ENCODE measurements around the gene DLGAP4.

DLGAP4 gene

DNA sequence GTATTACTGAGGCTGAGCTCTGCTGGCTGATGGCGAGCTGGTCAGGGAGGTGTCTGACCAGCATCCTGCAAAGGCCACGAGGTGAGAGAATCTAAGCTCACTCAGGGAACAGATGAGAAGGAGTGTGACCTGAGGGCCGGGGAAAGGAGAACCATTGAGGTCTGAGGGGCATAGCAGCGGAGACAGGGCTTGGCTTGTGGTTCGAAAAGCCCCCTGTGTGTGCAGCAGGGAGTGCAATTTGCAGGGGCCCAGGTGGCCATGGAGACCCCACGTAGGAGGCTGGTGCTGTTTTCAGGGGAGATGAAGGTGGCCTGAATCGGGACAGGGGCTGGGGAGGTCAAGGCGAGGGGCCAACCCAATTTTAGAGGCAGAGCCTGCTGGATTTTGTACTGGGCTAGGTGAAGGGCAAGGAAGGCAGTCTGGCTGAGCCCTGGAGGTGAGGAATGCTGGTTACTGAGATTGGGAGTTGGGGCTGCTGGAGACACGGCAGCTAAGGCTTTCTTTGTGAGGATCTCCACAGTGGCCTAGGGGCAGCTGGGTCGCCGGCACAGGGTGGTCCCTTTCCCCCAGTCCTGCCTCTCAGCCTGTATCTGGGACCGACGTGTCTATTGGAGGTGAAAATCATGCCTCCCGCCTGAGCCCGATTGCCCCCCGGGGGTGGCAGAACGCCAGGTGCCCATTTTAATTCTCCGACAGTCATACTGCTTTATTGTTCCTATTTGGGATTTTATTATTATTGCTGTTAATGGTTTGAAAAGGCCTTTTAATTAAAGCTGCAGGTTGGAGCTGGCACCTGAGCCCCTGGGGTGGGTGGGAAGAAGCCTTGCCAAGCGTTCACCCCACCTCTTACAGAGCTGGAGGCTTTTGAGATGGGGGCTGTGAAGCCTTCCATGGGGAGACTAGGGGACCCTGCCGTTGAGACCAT is 28.4 kb downstream of the DLGAP4 start:
- no peak for DNase-seq (ENCODE audit: low read depth)
- TF ChIP-seq, protein P1, sequence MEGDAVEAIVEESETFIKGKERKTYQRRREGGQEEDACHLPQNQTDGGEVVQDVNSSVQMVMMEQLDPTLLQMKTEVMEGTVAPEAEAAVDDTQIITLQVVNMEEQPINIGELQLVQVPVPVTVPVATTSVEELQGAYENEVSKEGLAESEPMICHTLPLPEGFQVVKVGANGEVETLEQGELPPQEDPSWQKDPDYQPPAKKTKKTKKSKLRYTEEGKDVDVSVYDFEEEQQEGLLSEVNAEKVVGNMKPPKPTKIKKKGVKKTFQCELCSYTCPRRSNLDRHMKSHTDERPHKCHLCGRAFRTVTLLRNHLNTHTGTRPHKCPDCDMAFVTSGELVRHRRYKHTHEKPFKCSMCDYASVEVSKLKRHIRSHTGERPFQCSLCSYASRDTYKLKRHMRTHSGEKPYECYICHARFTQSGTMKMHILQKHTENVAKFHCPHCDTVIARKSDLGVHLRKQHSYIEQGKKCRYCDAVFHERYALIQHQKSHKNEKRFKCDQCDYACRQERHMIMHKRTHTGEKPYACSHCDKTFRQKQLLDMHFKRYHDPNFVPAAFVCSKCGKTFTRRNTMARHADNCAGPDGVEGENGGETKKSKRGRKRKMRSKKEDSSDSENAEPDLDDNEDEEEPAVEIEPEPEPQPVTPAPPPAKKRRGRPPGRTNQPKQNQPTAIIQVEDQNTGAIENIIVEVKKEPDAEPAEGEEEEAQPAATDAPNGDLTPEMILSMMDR (IDR thresholded peaks at IDR 0.05; ENCODE audit: control insufficient read depth, extremely low read depth, insufficient read depth) = no peak
- H3K4me3 ChIP-seq (ENCODE audit: low read depth, low read length) = no peak overlapping the region

DNA sequence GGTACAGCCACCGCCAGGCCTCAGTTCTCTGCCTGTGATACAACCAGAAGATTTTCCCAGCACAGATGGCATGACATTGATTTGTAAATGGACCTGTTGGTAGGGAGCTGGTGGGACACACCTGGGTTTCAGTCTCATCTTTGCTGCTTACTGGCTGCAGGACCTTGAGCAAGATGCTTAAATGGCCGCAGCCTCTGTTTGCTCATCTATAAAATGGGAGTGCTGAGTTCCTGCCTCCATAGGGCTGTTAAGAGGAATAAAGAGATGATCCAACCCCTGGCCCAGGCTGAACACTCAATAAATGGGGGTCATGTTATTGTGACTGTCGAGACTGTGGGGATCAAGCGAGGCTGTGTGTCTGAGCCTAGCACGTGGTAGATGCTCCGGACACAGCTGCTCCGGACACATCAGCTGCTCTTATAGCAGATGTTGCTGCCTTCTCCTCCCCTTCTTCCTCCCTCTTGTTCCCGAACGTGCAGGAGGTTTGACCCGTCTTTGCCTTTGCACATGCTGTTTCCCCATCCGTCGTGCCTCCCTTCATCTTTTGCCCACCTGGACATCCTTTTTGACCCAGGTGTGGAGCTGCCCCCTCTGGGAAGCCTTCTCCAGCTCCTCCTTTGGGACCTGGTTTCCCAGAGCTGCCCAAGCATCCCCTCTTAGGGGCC is 29.2 kb downstream of the DLGAP4 start:
- no peak overlapping the region for H3K4me3 ChIP-seq (ENCODE audit: low read depth, low read length)
- DNase-seq (ENCODE audit: low read depth) = no peak
- TF ChIP-seq, protein P1 (IDR thresholded peaks at IDR 0.05; ENCODE audit: control insufficient read depth, extremely low read depth, insufficient read depth) = no peak

DNA sequence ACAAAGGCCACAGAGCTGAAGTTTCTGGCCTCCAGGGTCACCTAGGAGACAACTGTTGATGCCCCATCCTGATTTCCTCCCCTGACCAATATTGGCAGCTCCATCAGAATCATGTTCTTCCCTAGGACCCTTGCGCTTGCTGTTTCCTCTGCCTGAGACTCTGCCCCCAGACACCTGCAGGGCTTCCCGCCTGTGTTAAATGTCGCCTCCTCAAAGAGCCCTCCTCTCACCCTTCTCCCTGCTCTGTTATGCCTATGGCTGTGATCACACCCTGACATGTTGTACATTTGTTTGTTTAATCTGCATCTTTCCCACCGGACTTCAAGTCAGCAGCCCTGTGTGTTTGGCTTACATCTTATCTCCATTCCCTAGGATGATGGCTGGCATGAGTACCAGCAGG is 30.1 kb downstream of the DLGAP4 start:
- no peak for DNase-seq (ENCODE audit: low read depth)
- no peak overlapping the region for H3K4me3 ChIP-seq (ENCODE audit: low read depth, low read length)
- TF ChIP-seq, protein P1 (IDR thresholded peaks at IDR 0.05; ENCODE audit: control insufficient read depth, extremely low read depth, insufficient read depth) = no peak

DNA sequence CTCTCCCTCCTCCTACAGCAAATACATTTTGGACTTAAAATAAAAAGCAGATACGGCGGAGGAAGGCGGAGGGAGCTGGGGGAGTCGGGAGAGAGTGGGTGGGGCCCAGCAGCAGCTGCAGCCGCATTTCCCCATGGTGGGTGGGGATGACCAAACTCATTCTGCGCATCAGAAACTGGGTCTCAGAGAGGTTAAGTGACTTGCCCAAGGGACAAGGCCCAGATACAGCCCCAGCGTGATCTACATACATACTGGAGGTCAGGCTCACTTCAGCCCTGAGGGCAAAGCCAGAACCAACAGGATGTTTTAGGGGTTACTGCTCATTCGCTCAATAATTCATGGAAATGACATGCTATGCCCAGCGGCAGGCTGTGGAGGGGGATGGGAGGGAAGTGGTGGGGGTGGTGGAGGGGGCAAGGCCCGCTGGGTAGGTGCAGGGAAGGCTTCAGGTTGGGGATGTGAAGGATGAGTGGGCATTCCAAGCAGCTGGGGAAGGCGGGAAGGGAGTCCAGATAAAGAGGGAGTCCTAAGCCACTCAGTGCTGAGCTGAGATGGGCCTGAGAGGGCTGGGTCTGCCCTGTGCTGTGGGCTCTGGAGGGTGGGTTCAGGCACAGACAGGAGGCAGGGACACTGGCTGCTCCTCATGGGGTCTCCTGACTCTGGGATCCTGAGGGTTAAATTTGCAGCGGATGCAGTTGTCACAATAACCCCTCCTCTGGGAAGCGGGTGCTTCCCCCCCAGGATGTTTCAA is 31.0 kb downstream of the DLGAP4 start:
- TF ChIP-seq, protein P1 (IDR thresholded peaks at IDR 0.05; ENCODE audit: control insufficient read depth, extremely low read depth, insufficient read depth) = no peak
- H3K4me3 ChIP-seq (ENCODE audit: low read depth, low read length) = no peak overlapping the region
- no peak for DNase-seq (ENCODE audit: low read depth)

DNA sequence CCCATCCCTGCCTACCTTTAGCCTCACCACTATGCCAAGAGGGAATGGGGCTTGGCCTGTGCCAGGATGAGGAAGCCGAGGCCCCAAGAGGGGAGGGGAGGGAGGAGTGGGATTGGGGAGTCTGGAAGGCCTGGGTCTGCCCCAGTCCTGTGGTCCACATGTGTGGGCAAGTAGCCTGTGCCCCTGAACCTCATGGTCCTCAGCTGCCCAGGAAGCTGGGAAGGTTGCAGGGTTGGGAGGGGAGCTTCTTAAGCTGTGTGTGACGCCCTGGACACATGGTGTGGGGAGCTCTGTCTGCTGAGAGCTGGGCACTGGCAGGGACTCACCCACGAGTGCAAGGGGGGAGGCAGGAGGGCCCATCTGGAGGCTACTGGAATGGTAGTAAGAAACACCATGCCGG is 31.7 kb downstream of the DLGAP4 start:
- TF ChIP-seq, protein P1 (IDR thresholded peaks at IDR 0.05; ENCODE audit: control insufficient read depth, extremely low read depth, insufficient read depth) = no peak
- no peak overlapping the region for H3K4me3 ChIP-seq (ENCODE audit: low read depth, low read length)
- no peak for DNase-seq (ENCODE audit: low read depth)

DNA sequence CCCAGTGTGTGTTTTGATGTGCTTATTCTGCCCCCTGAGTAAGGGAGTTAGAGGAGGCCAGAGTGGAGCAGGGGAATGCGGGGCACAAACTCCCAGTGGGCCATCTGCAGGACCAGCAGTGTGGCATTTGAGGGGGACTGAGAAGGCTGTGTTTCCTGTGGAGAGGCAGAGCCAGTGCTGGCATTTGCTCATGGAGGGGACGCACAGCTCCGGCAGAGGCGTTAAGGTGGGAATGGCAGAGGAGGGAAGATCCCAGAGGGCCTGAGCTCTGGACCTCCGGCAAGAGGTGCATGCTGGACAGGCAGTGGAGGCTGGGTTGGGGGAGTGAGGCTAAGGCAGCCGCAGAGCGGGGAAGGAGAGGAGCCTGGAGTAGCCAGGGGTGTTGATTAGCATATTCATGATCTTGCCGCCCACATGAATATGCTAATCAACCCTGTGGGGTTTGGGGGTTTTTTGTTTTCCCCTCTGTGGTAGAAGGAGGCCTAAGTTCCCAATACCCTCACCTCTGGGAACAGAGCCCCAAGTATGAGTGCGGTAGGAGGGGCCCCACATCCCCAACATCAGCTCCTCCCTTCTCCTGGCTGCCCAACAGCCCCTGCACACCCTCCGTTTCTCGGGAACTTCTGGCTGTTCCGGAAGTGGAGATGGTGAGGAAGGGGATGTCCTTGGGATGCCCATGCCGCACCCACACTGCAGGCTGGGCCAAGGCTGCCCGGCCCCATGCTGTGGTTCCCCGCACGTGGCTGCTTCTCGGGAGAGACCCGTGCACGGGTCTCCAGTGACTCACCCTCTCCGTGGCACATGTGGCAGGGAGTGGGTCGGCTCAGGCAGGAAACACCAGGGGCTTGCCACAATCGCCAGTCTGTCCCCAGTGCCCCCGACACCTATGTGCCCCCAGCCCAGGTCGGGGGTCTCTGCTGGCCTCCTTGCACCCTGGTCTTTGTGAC is 33.8 kb downstream of the DLGAP4 start:
- DNase-seq (ENCODE audit: low read depth) = no peak

More for the DNA sequence above, 33.8 kb downstream of the DLGAP4 start:
- H3K4me3 ChIP-seq (ENCODE audit: low read depth, low read length) = no peak overlapping the region
- TF ChIP-seq, protein P1 (IDR thresholded peaks at IDR 0.05; ENCODE audit: control insufficient read depth, extremely low read depth, insufficient read depth) = no peak
